Osteoblast (primary cell): Measurements from ENCODE around the gene MRPL22. TPM values are rescaled to one million over a fixed set of nuclear protein-coding genes. Genes with fewer than 3 reads are reported as not detected.

Experiments used
- DNase-seq: peaks from one replicate; pipeline ENCODE4 v3.0.0; 2011; ENCODE audit warnings: low spot score, mixed read lengths; ENCODE audit not compliant: insufficient read length; ENCODE audit errors: missing footprints
- H2AFZ ChIP-seq: 2 replicates; pipeline ENCODE4 v1.6.0; 2011; ENCODE audit warnings: mild to moderate bottlenecking, low read length
- H3K27ac ChIP-seq: 2 replicates; pipeline ENCODE4 v1.5.1; 2011; ENCODE audit warnings: mild to moderate bottlenecking, low read depth, low read length, moderate library complexity
- H3K27me3 ChIP-seq: 2 replicates; pipeline ENCODE4 v1.6.0; 2012; ENCODE audit warnings: mild to moderate bottlenecking, control low read depth, inconsistent platforms, low read length, moderate library complexity; ENCODE audit not compliant: insufficient read depth
- H3K36me3 ChIP-seq: 2 replicates; pipeline ENCODE4 v1.5.1; 2011; ENCODE audit warnings: mild to moderate bottlenecking, low read length, control low read depth, moderate library complexity; ENCODE audit not compliant: insufficient read depth
- H3K4me1 ChIP-seq: 2 replicates; pipeline ENCODE4 v1.5.1; 2011; ENCODE audit warnings: mild to moderate bottlenecking, low read length, control low read depth, moderate library complexity; ENCODE audit not compliant: insufficient read depth
- H3K4me2 ChIP-seq: 2 replicates; pipeline ENCODE4 v1.6.0; 2011; ENCODE audit warnings: mild to moderate bottlenecking, low read length; ENCODE audit not compliant: insufficient read depth
- H3K4me3 ChIP-seq: fragments of 200-600 bp; sonication (generic); 3 replicates; pipeline ENCODE4 v1.5.1; 2012; ENCODE audit warnings: mild to moderate bottlenecking, low read length, inconsistent platforms; ENCODE audit not compliant: insufficient read depth
- H3K79me2 ChIP-seq: 2 replicates; pipeline ENCODE4 v1.6.0; 2012; ENCODE audit warnings: mild to moderate bottlenecking, low read length, control low read depth, inconsistent platforms; ENCODE audit not compliant: insufficient read depth
- H3K9me3 ChIP-seq: 2 replicates; pipeline ENCODE4 v1.5.1; 2011; ENCODE audit warnings: low read depth, low read length, control low read depth
- H4K20me1 ChIP-seq: 2 replicates; pipeline ENCODE4 v1.6.0; 2012; ENCODE audit warnings: mild to moderate bottlenecking, low read length, control low read depth; ENCODE audit not compliant: insufficient read depth
- CTCF ChIP-seq: IDR thresholded peaks from 2 replicates; pipeline ENCODE4 v1.5.1; 2011; ENCODE audit warnings: mild to moderate bottlenecking, low read depth, low read length, moderate library complexity; ENCODE audit errors: extremely low read depth
- total RNA-seq: library from RNA; depleted of rRNA; stranded (reverse); fragments of >200 nt; gene quantifications from 2 replicates; pipeline ENCODE4 v1.2.3, GENCODE V29; 2012

Gene MRPL22
- total RNA-seq, 1 donor: 17.4 TPM

- H3K4me2 ChIP-seq: no peak overlapping the region
- no peaks in the 10 kb centered on the region for H3K79me2 ChIP-seq
- H2AFZ ChIP-seq: no peak overlapping the region
- H3K4me3 ChIP-seq: no peak overlapping the region
- peaks cover 64% of the 10 kb centered on the region for H3K36me3 ChIP-seq
- no peaks in the 10 kb centered on the region for H3K4me1 ChIP-seq
- H4K20me1 ChIP-seq: no peaks in the 10 kb centered on the region
- no peak for DNase-seq
- H3K27me3 ChIP-seq: no peaks in the 10 kb centered on the region
- TF ChIP-seq CTCF: no peak
- H3K9me3 ChIP-seq: no peaks in the 10 kb centered on the region
- no peak overlapping the region for H3K27ac ChIP-seq
Observed at GRCh38 chr5:154916874-154917273, 24.0 kb upstream of the MRPL22 start.

GRCh38 chr5:154917757-154918156, 23.1 kb upstream of the MRPL22 start:
- Histone ChIP-seq H3K4me1 (no peaks in the 10 kb centered on the region), H3K4me3 (no peak overlapping the region), H4K20me1 (no peaks in the 10 kb centered on the region), H3K4me2 (no peak overlapping the region), H3K36me3 (peaks cover 60% of the 10 kb centered on the region), H3K27me3 (no peaks in the 10 kb centered on the region), H2AFZ (no peak overlapping the region), H3K27ac (no peak overlapping the region), H3K9me3 (no peaks in the 10 kb centered on the region), H3K79me2 (no peaks in the 10 kb centered on the region)
- TF ChIP-seq CTCF: no peak
- DNase-seq: no peak

GRCh38 chr5:154923441-154924430, 17.1 kb upstream of the MRPL22 start:
- Histone ChIP-seq H3K4me3 (no peak overlapping the region), H4K20me1 (no peaks in the 10 kb centered on the region), H3K36me3 (peaks cover 58% of the 10 kb centered on the region), H2AFZ (no peak overlapping the region), H3K27ac (no peak overlapping the region), H3K79me2 (no peaks in the 10 kb centered on the region), H3K4me2 (no peak overlapping the region), H3K4me1 (no peaks in the 10 kb centered on the region), H3K9me3 (no peaks in the 10 kb centered on the region), H3K27me3 (no peaks in the 10 kb centered on the region)
- DNase-seq: no peak
- TF ChIP-seq CTCF: no peak

GRCh38 chr5:154933537-154933936, 7.3 kb upstream of the MRPL22 start:
- Histone ChIP-seq H3K4me3 (no peak overlapping the region), H3K36me3 (peaks cover 24% of the 10 kb centered on the region), H3K4me1 (peaks cover 11% of the 10 kb centered on the region), H3K4me2 (no peak overlapping the region), H4K20me1 (no peaks in the 10 kb centered on the region), H3K79me2 (peaks cover 25% of the 10 kb centered on the region), H3K9me3 (no peaks in the 10 kb centered on the region), H2AFZ (no peak overlapping the region), H3K27me3 (no peaks in the 10 kb centered on the region), H3K27ac (no peak overlapping the region)
- no peak for TF ChIP-seq CTCF
- no peak for DNase-seq
